Left ventricle myocardium superior (tissue), 1 donor: ENCODE data around the gene ZFAND2A. TPM values are rescaled to one million over a fixed set of nuclear protein-coding genes. Genes with fewer than 3 reads are reported as not detected.

Source experiments
- total RNA-seq: library from RNA; stranded (reverse); fragmentation: NEBNext Ultra II Directional; extraction: Animal tissue kit (Norgen Biotek cat#: 25700); gene quantifications from one replicate; pipeline ENCODE4 v1.2.1, GENCODE V29; 2021
- donor health status: DM: no; HTN: yes; CAD: no; lungs with severe emphysema.

The ZFAND2A gene
- total RNA-seq, 1 donor from 2014 or later = 5.9 TPM

Other genes starting within 250 kb of the ZFAND2A start
- gene ADAP1, start 205.5 kb downstream of the ZFAND2A start, total RNA-seq = 10.2 TPM
- 9.6 TPM for gene COX19, start 184.6 kb downstream of the ZFAND2A start, total RNA-seq
- gene CYP2W1, start 177.0 kb downstream of the ZFAND2A start, total RNA-seq = not detected
- gene GPR146, start 115.7 kb downstream of the ZFAND2A start, total RNA-seq = 41.5 TPM
- 2.8 TPM for gene GPER1, start 72.1 kb downstream of the ZFAND2A start, total RNA-seq
- gene UNCX, start 72.7 kb upstream of the ZFAND2A start, total RNA-seq = not detected